HG03095 (cell line): ENCODE data around the gene MKLN1.
"Not testable (repeated sequence)": the region's sequence is repeated elsewhere in the genome, so short reads cannot be mapped to it uniquely, and the experiment has no call there.

Source experiments
- ATAC-seq: cut with Tn5 transposase; IDR thresholded peaks from one replicate; pipeline ENCODE4 v1.9.1; 2021; ENCODE audit warnings: moderate library complexity; ENCODE audit not compliant: unreplicated experiment

The MKLN1 gene

DNA sequence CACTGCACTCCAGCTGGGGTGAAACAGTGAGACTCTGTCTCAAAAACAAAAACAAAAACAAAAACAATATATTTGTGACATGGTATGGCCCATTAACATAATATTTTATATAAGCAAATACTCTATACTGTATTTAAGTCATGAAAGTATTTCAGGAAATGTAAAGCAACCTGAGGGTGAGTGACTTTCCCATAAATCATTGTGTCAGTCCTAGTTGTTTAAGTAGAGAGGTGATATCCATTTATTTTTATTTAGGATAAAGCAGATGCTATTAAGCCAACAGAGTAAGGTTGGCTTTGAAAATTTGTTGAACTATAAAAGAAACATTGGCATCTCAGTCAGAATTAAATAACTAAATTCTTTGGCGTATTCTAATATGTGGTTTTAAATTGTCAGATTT, 60.5 kb downstream of the MKLN1 start:
- ATAC-seq = no peak

DNA sequence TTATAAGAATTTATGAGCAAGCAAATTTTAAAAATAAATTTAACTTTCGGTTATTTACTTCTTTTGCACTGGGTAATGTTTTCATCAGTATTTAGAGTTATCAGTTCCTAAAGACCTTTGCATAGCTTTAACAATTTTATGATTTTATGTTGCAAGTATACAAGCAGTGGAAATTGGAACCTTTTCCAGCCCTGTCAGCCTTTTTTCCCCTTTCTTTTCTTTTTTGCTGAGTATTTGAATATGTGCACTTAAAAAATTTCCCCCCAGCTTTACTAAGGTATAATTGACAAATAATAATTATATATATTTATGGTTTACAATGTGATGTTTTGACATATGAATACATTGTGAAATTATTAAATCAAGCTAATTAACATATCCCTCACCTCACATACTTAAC, 62.6 kb downstream of the MKLN1 start:
- no peak for ATAC-seq

DNA sequence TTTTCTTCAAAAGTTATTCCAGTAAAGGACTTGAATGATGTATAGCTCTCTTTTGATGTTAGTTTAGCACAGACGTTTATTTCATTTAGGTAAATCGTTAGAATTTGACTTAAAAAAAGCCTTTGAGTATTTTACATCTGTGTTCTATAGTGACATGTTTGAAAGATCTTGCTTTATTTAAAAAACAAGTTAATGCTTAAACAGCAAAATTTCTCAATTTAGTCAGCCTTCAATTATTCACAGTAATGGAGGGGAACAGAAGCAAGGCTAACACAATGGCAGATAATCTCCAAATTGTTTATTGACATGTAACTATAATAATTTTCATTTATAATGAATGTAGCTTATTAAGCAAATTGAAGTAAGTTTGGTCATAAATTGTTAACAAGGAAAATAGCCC, 63.5 kb downstream of the MKLN1 start:
- no peak for ATAC-seq

DNA sequence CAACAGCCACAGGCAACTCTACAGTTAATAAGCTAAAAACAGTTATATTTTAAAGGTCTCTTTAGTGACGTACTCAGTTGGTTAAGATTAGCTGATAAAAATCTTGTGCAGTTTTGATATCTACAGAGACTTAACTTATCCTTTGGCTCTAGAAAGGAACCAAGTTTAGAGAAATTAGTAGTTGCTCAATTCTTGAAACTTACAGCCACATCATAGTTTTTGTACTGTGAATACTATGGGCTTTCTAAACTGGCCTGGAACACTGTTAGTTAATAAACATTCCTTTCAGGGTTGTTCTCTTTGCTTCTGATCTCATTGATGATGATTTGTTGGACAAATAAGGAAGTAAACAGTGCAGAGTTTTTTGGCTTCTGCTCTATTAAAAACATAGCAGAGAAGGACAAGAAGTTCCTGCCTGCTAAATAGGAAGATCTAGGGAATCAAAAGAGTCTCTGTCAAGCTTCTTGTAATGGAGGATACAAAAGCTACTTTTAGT, 73.1 kb downstream of the MKLN1 start:
- no peak for ATAC-seq

DNA sequence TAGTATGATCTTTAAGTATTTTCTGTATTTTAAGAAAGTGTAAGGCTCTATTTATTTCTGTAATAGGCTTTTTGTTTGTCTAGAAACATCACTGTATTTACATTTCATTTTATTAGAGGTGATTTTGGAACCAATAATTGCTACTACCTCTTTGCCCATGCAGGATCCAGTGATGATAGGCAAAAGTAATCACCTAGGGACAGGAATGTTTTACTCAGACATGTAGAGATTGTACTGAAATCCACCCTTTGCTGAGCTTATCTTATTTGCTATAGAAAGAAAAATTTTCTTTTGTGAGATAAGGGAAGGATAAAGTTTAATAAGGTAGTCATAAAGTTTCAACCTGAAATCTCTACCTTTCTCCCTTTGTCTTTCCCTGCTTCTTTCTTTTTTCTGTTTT, 73.5 kb downstream of the MKLN1 start:
- no peak for ATAC-seq

DNA sequence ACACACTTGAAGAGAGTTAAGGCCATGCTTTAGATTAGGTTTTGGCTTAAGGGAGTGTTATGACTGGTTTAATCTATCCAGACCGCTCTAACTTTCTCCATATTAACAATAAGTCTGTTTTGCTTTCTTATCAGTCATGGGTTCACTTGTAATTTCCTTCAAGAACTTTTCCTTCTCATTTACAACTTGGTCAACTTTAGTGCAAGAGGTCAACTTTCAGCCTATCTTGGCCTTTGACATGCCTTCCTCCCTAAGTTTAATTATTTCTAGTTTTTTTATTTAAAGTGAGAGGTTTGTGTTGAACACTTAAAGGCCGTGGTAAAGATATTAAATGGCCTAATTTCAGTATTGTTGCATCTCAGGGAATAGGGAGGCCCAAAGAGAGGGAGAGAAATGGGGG, 75.6 kb downstream of the MKLN1 start:
- ATAC-seq = no peak

DNA sequence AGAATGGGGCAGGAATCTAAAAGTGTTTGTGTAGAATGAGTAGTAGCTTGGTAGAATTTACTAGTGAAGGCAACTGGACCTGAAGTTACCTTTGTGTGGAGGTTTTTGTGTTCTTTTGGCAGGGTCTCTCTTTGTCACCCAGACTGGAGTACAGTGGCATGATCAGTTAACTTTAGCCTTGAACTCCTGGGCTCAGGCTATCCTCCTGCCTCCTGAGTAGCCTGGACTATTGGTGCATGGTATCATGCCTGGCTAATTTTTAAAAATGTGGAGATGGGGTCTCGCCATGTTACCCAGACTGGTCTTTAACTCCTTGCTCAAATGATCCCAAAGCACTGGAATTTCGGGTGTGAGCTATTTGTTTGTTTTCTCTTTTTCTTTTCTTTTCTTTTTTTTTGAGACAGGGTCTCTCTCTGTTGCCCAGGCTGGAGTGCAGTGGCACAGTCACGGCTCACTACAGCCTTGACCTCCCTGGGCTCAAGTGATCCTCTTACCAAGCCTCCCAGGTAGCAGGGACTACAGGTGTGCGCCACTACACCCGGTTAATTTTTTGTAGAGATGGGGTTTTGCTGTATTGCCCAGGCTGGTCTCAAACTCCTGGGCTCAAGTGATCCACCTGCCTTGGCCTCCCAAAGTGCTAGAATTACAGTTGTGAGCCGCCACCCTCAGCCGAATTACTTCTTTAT, 76.7 kb downstream of the MKLN1 start:
- no peak for ATAC-seq

DNA sequence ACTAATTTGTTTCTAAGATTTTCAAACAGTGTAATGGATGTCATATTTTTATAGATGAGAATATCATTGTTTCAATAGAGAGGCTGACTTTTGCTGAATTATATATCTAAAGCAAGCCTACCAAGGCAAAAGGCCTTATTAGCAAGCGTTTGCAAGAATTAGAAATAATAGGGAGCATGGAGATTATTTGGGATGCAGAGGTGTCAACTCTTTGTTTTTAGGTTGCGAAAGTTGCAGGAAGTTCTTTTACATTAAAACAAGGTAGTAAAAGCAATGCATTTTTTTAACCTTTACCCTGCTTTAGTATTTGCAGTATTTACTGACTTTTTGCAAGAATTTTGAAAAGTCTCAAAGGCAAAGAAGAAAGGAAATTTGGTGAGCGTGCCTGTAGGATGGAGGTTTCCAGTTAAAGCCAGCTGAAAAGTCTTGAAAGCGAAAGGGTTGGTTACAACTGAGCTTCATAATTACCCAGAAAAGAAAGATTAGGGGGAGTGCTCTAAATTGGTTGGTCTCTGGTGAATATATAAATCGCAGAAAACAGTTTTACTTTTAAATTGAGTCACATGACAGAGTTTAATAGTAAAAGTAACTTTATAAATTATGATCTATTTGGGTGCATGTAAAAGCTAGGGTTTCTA, 81.6 kb downstream of the MKLN1 start:
- ATAC-seq = no peak

DNA sequence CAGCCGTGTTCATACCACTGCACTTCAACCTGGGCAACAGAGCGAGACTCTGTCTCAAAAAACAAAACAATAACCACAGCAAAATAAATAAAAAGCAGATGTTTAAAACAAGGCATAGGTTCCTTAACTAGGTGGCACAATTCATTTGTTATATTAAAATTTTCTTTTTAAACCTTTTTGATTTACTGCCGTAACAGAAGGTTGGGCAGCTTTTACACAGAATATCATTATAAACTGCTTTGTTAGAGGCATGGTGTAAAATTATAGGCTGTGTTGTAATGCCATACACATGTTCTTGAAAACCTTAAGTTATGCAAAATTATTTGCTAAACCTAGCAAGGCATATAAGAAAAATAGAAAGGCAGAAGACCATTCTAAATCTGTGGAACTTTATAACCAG, 84.4 kb downstream of the MKLN1 start:
- no peak for ATAC-seq

DNA sequence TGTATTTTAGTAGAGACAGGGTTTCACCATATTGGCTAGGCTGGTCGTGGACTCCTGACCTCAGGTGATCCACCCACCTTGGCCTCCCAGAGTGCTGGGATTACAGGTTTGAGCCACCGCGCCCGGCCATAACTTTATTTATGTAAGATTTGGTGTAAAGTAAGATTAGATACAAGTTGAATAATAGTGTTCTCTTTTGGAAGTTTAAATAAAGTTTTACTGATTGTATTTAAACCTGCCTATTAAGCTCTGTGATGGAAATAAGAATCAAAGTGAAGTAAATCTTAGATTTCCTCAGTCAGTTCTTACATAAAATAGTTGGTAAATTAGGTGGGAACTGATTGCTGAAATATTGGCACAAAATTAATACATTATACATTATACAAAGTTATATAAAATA, 86.0 kb downstream of the MKLN1 start:
- ATAC-seq = no peak

DNA sequence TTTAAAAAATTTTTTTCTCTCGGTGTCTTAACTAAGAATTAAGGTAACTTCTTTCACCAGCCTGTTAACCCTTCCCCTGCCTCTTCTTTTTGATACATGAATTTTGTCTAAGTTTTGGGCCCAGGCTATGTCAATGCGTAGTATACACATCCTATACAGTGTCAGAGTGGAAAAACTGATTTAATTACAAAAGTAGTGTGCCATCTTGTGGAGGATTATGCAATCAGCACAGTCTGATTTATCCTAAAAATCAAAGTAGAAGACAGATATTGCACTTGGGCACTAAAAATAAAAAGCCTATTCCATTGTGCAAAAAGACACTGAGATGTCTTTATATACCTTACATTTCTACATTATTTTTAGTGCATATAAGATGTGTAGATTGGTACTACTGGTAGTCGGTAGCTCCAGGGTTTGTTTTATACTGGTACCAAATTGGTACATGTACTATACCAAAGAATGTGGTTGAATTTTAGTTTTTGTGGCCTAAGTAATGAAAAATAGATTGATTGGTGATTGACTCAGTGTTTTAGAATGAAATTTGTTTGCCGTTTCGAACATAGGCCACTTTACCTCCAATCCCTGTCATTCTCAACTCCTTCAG, 96.6 kb downstream of the MKLN1 start:
- ATAC-seq = no peak

DNA sequence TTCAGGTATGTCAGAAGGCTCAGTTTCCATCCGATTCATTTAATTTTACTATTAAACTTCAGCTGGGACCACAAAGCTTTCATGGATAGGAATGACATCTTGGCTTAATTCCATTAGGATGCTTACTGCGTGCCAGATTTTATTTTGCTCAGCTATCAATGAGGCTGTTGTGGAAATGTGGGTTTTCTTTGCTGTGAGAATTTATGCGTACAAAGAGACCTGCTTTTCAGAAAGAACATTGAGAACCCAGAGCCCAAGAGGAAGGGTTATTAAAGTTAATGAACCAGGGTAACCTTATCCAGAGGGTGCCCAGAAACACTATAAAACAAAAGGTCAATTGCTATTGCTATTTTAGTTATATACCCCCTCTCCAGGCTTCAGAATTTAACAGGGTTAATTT, 98.3 kb downstream of the MKLN1 start:
- no peak for ATAC-seq

DNA sequence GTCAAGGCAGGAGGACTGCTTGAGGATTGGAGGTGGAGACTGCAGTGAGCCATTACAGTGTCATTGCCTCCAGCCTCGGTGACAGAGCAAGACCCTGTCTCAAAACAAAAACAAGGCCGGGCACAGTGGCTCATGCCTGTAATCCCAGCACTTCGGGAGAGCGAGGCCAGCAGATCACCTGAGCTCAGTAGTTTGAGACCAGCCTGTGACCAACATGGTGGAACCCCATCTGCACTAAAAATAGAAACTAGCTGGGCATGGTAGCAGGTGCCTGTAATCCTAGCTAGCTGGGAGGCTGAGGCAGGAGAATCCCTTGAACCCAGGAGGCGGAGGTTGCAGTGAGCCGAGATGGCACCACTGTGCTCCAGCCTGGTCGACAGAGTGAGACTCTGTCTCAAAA, 103.2 kb downstream of the MKLN1 start:
- not testable (repeated sequence) for ATAC-seq

DNA sequence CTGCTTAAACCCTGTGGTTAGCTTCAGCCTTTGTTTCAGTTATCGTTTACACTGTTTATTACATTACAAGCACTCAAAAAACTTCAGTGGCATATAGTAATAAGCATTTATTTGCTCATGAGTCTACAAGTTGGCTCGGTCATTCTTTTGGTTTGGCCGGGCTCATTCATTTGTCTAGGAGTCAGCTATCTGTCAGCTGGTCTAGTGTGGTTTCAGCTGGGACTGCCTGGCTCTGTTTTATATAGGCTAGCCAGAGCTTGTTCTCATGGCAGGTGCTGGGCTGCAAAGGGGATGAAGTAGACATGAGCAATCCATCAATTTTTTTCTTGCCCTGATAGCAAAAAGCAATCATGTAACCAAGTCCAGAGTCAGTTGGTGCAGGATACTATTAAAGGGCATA, 103.6 kb downstream of the MKLN1 start:
- no peak for ATAC-seq

DNA sequence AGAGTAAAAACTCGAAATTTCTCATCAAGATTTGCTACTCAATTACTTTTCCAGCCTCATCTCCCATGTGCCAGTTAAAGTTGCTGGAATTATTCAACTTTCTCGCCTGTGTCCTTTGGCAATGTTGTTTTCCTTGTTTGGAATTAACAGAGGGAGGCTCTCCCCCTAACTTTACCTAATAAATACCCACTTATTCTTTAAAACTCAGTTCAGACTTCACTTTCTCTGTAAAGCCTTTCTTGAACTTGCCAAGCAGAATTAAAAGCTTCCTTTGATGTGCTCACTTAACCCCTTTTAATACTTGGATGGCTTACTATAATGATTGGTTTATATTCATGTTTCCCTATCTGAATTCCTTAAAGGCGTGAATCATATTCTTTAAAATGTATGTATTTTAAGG, 104.1 kb downstream of the MKLN1 start:
- ATAC-seq = no peak

DNA sequence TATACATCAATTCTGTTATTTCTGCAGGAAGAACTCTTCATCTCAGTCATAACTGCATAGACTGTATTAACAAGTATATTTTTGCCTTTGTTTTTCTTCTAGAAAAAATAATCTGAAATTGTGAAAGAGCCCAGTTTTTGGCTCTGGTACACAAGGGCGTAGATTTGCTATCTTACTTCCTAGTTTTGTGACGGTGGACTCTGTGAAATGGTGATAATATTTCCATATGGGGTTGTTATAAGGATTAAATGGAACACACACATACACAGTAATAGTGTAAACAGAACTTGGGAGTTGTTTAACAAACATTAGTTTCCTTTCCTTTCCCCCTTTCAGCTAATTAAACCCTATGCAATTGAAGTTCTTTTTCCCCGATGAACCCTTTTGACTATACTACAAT, 108.7 kb downstream of the MKLN1 start:
- no peak for ATAC-seq

DNA sequence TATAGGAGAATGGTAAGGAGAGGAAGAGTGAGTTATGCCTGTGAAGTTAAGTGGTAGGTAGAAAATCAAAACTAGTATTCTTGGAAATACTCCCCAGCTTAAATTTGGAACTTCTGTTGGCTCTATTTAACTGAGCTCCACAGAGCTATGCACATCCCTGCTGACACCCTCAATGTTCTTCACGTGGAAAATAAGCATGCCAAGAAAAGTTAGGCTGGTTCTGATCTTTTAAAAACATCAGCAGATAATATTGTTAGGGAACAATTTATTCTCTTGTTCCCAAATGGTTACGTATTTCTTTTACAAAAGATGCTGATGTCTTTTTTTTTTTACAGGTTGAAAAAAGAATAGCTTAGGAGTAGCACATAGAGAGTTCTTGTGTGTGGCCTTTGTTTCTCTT, 111.3 kb downstream of the MKLN1 start:
- ATAC-seq = no peak

DNA sequence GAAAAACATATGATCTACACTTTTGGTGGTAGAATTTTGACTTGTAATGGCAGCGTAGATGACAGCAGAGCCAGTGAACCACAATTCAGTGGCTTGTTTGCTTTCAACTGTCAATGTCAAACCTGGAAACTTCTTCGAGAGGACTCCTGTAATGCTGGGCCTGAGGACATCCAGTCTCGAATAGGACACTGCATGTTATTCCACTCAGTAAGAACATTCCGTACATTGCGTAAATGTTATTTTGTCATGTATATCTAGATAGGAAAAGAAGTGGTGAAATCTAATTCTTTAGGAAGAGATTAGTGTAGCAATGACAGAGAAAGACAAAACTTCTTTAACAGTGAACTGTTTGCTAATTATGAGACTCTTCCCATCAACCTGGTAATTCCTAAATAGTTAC, 115.8 kb downstream of the MKLN1 start:
- no peak for ATAC-seq

DNA sequence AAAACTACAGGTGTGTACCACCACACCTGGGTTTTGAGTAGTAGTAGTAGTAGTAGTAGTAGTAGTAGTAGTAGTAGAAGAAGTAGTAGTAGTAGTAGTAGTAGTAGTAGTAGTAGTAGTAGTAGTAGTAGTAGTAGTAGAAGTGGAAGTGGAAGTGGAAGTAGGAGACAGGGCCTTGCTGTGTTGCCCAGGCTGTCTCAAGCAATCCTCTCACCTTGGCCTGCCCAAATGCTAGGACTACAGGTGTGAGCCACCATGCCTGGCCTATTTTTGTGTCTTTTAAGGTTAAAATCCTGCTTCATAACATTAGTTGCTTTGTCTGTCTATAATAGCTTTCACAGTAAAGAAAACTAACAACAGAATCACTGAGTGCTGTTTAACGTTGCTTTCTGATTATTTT, 117.0 kb downstream of the MKLN1 start:
- ATAC-seq = no peak

DNA sequence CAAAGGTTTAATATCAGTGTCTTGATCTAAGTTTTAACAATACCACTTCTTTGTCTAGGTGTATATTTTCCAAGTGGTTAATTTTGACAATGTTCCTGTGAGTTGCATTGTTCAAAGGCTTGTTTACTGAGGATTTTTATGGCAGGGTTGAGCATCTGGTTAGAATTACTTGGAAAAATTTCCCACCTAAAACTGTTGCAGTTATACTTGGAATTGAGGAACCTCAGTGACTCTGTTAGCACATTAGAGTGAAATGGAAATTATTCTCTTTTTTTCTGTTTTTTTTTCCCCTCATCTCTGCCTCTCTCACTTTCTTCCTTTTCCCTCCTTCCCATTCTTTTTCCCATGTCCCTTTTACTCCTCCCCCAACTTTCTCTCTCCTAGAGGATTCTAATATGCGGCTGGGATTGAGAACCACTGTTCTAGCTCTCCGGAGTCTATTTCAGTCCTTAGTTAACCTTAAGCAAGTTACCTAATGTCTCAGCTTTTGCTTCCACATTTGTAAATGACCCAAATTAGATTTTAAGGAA, 121.8 kb downstream of the MKLN1 start:
- ATAC-seq = no peak

DNA sequence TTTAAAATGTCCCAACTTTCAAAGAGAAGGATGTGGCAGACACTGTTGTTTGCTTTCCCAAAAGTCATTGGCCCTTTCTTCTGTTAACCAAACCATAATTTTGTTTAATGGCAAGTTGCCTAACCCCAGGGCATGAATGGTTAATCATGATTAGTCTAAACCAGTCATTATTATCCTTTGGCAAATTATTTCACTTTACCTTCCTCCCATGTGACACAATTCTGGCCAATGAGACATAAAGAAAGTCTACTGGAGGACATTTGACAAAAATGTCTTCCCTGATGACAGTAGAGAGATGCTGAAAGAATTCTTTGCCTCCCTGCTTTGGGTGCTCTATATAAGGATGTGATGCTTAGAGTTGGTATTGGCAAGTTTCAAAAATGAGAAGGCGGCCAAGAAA, 126.8 kb downstream of the MKLN1 start:
- ATAC-seq = no peak

DNA sequence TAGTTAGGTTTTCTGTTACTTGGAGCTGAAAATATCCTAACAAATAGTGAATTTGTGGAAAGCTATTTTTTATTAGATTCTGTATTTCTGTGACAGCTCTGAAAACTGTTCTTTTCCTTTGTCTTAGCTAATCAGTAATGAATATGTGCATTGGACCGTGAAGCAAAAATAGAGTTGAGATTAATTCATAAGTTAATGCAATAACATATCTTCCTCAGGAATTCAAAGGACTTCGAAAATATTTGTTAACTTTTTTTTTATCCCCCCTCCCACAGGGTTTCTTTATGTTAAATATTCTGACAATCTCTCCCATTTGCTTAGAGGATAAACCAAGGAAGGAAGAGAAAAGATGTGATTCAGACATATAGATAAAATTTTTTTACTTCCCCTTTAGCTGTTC, 127.3 kb downstream of the MKLN1 start:
- no peak for ATAC-seq
